GM21528 (cell line): ENCODE results near the gene POLE.

Experiments used
- ATAC-seq: cut with Tn5 transposase; IDR thresholded peaks from one replicate; pipeline ENCODE4 v1.9.1; 2021; ENCODE audit warnings: mild to moderate bottlenecking, moderate library complexity; ENCODE audit not compliant: unreplicated experiment, low FRiP score

The POLE gene

DNA sequence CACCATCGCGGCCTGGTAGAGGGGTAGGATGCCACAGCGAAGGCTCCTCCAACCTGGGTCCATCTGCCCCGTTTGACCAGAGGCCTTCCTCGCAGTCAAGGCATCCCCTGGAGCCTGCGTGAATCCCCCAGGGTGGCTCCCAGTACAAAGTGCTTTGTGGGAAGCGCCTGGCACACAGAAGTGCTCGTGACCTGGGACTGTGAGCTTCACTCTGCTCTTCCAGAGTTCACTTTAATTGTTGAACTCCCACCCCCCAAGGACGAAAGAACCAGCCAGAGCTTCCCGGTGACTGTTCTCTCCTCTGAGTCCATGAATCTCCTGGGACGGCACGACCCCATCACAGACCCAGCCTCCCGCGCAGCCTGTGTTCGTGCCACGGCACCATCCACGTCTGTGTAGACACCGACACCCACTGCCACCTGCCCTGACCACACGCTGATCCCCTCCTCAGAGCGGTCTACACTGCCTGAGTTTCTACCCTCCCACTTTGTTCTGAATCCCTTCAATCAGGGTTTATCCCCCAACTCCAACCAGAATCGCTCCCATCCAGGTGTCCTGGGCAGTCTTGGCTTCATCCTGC lies 52.6 kb downstream of the POLE start:
- no peak for ATAC-seq

DNA sequence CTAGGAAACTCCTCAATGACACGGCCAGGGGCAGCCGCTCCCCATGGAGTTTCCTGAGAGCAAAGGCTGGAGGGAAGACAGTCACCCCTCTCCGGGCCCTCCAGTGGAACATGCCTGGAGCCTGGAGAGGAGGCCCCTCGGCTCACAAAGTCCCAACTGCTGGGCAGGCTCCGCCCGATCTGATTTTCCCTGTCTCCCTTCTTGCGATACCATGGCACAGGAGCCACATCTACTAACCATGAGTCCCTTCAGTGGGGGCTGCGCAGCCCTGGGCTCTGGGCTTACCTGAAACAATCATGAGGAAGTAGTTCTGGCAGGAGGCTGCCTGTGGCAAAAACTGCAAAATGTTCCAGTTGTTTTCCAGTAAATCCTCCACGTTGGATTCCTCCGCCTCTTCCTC lies 53.2 kb downstream of the POLE start:
- ATAC-seq, result no peak

DNA sequence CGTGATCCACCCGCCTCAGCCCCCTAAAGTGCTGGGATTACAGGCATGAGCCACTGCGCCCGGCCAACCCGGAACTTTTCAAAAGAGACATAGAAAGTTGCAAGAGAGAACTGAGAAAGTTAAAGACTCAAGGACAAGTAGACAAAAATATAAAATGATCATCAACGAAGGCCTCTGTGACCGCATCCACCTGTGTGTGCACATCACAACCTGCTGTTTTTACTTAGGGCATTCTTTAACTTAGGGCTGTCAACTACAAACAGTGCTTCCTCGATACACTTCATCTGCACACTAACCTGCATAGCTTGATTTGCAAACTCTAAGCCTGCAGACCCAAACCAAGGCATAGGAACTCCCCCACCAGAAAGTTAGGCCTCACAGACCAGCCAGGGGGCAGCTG lies 53.7 kb downstream of the POLE start:
- no peak for ATAC-seq

DNA sequence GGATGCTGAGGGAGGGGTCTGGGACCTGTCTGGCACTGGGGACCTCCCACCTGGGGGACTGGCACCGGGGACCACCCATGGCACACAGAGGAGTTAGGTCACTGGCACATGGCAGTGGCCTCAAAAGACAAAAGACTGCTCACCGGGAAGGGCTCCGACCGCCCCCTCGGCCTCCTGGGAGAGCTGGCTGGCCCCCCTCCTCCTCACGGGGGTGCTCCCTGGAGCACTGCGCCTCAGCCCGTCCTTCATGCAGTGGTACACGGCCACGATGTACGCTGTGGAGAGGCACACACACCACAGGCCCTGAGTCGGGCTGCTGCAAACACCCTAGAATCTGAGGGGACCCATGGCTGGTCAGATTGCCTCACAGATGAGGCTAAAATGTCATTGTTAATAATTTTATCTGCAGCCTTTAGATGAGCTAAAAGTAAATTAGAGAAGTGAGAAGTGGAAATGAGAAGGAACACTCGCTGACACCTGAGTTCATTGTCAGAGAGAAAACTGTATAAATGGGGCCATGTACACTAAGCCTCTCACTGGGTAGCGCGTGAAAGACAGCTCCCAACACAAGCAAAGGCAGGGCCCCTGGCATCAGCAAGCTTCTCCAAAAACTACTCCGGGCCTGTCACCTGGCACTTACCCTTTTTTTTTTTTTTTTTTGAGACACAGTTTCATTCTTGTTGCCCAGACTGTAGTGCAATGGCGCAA lies 54.5 kb downstream of the POLE start:
- ATAC-seq, result no peak

DNA sequence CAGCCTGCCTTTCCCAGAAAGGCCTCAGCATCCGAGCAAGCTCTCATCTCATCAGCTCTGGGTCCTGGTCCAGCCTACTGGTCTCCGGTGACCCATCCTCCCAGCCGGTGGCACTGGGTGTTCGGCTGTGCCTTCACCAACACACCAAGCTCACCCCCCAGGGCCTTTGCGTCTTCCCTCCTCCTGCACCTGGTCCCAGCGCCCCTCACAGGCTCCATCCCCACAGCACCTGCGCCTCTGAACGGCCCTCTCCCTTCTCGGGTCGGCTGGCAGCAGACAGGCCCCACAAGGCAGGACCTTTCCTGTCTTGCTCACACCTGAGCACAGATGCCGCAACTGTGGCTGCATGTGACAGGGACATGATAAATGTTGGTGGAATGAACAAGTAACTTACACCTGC lies 55.5 kb downstream of the POLE start:
- ATAC-seq, result no peak

DNA sequence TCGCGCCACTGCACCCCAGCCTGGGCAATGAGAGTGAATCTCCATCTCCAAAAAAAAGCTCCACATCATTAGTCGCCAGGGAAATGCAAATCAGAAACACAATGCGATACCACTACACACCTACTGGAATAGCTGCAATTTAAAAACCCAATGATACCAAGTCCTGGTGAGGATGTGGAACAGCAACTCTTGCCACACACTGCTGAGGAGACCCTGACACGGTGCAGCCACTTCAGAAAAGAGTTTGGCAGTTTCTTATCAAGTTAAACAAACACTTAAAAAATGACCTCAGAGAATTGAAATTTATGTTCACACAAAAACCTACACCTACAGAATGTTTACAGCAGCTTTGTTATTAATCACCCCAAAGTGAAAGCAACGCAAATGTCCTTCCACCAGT lies 56.5 kb downstream of the POLE start:
- no peak for ATAC-seq

DNA sequence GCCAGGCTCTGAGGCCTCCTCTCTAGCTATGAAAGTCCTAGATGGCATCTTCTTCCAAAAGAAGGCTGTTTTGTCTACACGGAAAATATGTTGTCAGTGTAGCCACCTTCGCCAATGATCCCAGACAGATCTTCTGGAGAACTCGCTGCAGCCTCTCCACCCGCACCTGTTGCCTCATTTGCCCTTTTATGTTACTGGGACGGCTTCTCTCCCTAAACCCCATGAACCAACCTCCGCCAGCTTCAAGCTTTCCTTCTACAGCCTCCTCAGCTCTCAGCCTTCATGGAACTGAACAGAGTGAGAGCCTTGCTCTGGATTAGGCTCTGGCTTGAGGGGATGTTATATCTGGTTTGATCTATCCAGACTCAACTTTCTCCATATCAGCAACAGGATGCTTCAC lies 57.8 kb downstream of the POLE start:
- ATAC-seq, result no peak

DNA sequence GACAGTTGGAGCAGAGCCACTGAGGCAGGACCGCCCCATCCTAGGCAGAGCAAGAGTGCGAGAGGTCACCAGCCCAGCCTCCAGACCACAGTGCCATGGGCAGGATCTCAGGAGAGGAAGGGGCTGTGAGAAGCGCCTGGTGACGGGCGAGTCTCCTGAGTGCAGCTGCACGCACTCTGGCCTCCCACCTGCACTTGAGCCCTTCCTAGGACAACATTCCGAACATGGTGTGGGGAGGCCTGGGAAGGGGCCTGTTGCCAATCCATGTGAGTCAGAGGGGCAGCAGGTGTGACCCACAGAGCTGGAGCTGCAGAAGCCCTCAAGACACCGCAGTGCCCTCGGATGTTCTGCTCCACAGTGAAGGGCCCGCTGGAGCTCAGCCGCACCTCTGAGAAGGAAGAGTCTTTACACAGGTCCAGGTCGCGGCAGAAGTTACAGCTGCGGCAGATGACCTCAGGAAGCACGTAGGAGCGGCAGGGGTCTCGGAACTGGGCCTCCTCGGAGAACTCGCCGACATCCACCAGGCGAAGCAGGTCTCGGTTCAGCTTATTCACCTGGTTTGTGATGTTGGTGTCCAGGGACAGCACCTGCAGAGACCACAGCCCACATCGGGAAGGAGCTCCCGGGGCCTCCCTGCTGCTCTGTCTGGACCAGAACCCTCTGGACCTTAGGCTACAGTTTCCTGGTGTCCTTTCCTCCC lies 61.3 kb downstream of the POLE start:
- no peak for ATAC-seq

DNA sequence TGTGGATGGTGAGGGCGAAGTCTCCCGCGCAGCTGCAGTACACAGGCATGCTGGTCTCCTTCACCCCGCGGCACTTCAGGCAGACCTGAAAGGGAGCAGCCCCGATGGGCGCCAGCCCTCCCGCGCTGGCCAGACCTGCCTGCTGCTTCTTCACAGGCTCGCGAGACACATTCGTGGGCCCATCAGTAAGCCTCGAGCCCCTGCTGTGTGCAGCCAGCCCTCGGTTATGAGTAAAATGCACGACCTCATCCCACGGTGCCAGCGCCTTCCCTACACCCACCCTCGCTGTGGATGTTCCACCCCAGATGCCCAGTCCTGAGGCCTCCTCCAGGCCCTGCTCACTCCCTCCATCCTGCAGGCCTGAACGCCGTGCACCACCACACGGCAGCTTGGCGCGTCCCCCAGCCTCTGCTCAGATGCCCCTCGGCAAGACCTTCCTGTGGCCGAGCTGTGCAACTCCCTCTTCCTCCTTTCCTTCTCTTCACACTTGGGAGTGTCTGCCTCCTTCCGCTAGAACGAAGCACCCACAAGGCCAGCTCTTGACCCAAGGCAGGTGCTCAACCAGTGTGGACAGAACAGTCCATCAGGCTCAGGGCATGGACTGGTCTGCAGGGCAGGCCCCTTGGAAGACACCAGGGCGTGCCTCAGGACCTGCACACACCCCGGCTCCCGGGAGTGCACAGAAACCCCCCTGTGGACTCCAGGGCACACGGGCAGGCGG lies 62.1 kb downstream of the POLE start:
- ATAC-seq, result no peak

DNA sequence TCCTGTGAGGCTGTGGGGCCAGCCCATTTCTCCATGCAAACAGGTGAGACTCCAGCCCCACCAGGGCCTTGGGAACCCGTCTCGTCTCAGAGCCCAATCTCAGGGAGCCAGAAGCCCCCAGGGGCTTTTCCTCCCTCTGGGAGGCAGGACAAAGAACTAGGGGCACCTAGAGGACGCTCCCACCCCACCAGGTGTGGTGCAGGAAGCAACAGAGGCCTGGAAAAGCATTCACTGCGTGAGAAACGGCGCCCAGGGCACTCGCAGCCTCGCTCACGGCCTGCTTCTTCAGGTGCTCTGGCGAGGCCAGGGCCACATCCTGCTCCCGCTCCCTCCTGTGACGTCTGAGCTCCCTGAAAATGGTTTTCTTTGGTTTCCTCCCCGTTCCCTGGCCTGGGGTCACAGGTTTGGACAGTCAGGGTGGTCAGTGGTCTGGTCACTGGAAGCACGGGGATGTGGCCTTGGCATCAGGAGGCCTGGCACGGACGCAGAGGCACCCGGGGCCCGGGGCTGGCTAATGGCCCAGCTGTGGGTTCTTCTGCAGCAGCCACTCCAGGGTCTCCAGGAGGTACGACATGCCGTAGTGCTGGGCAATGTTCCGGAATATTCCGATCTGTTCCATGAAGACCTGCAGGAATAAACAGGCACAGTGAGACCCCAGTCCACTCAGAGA lies 62.8 kb downstream of the POLE start:
- no peak for ATAC-seq

DNA sequence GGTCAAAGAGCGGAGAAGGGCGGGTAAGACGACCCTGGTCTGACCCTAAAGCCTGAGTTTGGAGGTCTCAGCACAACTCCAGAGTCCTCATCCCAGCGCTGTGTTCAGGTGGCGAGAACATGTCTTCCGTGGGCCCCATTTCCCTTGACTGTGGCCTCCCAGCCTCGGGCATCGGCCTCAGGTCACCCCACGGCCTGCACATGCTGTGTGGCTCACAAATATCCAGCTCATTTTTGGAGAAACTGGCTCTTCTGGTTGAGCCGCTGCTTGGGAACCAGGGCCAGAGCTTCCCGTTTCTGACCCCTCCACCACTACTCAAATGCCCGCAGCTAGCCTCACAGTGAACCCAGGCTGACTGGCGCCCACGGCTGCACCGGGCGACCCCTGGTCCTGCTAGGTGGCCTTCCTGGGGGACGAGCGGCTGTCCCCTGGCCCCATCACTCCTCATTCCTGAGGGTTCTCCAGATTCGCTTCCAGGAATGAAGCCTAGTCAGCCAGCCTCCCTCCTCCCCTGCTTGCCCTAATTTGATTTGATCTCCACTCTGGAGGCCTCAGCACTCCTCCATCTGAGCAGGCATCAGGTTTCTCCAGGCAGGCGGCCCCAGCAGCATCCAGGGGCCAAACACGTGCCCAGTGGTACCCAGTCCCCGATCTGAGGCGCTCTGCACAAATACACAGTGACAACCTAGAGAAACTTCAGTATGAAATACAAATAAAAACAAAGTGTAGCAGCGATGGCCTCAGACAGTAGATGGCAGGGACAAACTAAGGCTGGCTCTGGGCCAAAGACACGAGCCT lies 63.9 kb downstream of the POLE start:
- no peak for ATAC-seq

DNA sequence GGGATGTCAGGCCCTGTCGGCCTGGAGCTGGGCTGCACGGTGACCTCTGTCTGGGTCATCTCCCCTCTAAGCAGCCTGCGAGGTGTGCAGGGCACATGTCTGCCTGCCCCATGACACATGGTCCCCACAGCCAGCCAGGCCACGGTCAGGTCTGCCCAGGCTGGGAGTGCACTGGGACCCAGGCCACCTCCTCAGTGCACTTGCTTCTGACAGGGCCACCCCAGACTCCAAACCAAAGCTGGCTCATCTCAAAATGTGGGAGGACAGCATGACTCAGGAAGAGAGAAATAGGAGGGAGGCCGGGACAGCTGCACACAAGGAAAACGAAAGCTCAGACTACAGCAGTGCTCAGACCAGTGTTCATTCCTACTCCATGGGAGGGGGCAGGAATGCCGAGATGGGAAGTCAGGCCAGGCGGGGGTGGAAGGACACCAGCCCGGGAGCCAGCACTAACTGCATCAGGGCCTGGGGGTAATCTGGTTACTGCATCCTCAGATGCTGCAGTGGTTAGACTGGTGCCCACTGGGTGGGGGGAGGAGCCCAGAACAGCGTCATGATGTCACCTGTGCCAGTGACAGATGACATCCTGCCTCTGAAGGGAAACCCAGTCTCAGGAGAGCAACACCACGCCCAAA lies 64.6 kb downstream of the POLE start:
- no peak for ATAC-seq

DNA sequence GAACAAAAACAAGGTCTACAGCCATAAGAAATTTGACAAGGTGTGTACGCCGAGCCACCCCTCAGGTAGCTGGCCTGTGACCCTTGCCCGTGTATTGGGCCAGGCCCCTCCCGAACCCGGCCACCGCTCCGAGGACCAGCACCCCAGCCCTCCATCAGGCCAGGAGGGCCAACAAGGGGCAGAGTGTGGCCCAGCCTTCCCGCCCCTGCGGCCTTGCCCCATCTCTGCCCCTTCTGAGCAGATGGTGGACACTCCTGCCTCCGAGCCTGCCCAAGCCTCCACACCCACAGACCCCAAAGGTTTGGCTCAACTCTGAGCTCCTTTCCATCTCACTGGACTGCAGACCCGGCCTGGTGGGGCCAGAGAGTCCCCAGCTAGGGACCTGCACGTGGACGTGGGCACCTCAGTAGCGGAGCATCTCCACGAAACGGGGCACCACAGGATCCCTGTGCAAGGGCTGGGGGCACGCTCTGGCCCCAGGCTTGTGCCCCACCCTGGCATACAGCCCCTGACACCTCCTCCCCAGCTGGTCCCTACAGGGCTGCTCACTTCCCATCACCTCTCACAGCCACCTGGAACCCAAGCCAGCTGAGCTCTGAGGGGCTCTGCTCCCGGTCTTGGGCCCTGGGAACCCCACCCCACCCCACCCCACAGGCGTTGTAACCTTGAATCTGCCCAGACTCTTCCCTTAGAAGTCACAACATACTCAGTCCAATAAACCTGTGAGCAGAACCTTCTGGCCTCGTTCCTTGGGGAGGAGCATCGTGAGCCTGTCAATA lies 65.3 kb downstream of the POLE start:
- ATAC-seq, result no peak

DNA sequence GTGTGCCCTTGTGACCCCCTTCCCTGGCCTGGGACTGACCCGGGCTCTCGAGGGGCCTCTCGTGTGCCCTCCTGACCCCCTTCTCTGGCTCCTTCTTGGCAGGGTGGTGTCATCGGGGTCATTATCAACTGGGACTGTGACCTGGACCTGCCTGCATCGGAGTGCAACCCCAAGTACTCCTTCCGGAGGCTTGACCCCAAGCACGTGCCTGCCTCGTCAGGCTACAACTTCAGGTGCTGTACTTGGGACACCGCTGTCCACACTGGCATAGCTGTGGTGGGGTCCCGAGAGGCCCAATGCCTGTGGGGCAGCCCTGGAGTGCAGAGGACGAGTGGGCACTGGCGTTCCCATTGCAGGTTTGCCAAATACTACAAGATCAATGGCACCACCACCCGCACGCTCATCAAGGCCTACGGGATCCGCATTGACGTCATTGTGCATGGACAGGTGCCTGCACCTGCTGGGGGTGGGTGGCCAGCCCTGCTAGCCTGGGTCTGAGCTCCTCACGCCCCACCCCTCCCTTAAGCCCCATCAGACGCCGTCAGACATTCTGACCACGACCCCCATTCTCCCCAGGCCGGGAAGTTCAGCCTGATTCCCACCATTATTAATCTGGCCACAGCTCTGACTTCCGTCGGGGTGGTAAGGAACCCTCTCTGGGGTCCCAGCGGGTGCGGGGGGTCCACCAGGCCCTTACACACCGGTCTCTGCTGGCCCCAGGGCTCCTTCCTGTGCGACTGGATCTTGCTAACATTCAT lies 66.1 kb downstream of the POLE start:
- no peak for ATAC-seq

DNA sequence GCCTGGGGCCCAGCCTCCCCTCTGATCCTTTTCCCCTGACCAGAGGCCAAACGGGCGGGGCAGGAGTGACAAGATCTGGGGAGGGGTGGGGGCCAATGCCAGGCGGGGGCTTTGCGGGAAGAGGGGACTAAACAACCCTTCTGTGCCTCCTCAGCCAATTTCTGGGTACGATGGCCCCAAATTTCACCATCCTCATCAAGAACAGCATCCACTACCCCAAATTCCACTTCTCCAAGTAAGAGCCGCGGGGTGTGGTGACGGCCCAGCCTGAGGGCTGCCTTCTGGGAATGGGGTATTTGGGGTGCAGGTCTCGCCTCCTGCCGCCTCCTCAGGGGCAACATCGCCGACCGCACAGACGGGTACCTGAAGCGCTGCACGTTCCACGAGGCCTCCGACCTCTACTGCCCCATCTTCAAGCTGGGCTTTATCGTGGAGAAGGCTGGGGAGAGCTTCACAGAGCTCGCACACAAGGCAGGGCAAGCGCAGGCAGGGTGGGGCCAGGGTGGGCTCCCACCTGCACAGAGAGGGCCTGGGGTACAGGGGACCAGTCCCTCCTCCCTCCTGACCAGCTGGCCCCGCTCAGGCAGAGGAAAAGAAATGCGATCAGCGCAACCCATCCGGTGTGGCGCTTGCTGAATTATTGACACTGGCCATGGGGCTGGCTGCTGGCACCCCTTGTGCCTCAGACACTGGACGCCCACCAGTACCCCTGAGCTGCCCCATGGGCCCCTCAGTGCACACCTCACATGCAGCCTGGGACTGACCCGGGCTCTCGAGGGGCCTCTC lies 66.8 kb downstream of the POLE start:
- no peak for ATAC-seq

DNA sequence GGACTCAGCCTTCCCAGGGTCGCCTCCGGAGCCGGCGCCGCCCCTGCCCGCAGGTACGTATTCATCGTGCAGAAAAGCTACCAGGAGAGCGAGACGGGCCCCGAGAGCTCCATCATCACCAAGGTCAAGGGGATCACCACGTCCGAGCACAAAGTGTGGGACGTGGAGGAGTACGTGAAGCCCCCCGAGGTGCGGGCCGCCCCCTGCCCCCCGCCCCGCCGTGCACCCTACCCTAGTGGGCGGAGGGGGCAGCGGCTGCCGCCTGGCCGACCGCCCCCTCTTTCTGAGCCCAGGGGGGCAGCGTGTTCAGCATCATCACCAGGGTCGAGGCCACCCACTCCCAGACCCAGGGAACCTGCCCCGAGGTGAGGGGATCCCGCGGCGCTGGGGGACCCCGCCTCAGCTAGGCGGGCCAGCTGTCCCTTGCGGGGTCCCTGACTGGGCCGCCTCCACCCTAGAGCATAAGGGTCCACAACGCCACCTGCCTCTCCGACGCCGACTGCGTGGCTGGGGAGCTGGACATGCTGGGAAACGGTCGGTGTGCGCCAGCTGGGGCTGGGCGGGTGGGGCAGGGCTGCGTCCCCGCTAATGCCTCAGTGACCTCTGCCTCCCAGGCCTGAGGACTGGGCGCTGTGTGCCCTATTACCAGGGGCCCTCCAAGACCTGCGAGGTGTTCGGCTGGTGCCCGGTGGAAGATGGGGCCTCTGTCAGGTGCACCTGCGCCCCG lies 67.6 kb downstream of the POLE start:
- no peak for ATAC-seq

DNA sequence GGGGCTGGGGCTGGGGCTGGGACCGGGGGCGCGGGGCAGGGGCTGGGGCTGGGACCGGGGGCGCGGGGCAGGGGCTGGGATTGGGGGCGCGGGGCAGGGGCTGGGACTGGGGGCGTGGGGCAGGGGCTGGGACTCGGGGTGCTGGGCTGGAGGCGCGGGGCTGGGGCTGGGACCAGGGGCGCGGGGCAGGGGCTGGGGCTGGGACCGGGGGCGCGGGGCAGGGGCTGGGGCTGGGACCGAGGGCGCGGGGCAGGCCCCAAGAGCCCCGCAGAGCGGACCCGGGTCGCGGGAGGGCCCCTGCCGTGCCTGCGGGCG lies 68.1 kb downstream of the POLE start:
- ATAC-seq, result no peak
